GM12874 (cell line): ENCODE measurements around the gene KIAA0753.

Experiments used
- CTCF ChIP-seq: IDR thresholded peaks from 2 replicates; pipeline ENCODE4 v1.5.1; 2011; ENCODE audit warnings: low read depth, mild to moderate bottlenecking, control low read depth, low read length, moderate library complexity; ENCODE audit not compliant: insufficient read depth

KIAA0753 gene

GRCh38 chr17:6559753-6560215, 80.7 kb downstream of the KIAA0753 start:
- TF ChIP-seq CTCF = no peak

GRCh38 chr17:6558932-6559752, 81.4 kb downstream of the KIAA0753 start:
- no peak for TF ChIP-seq CTCF

- TF ChIP-seq CTCF = no peak
These were observed 82.2 kb downstream of the KIAA0753 start for GRCh38 chr17:6558276-6558675.

GRCh38 chr17:6557040-6557438, 83.5 kb downstream of the KIAA0753 start:
- no peak for TF ChIP-seq CTCF

GRCh38 chr17:6556121-6557039, 84.1 kb downstream of the KIAA0753 start, which contains the start of gene PITPNM3:
Gene PITPNM3 (minus strand): TSS chr17:6556555. CDS start chr17:6556406, 149 bp downstream.
- TF ChIP-seq CTCF = no peak

- no peak for TF ChIP-seq CTCF
These were observed 85.0 kb downstream of the KIAA0753 start for GRCh38 chr17:6555331-6556120.

GRCh38 chr17:6554871-6555330, 85.6 kb downstream of the KIAA0753 start:
- TF ChIP-seq CTCF = no peak
